ENCODE results near the gene ARHGAP18. TPM values are rescaled to one million over a fixed set of nuclear protein-coding genes. Genes with fewer than 3 reads are reported as not detected.
"Not testable (repeated sequence)": the region's sequence is repeated elsewhere in the genome, so short reads cannot be mapped to it uniquely, and the experiment has no call there.

The ARHGAP18 gene
- total RNA-seq, 2 donors from 2014 or later = 14.3 to 17.7 TPM

- Mint-ChIP-seq H3K27ac (no peak overlapping the region), H3K4me1 (peaks cover 4% of the 10 kb centered on the region), H3K4me3 (no peak overlapping the region), H3K36me3 (ENCODE audit: low read depth) (peaks cover 34% of the 10 kb centered on the region), H3K27me3 (ENCODE audit: insufficient read depth) (no peaks in the 10 kb centered on the region), H3K9me3 (peaks cover 20% of the 10 kb centered on the region)
- Histone ChIP-seq H3K27me3 (ENCODE audit: control insufficient read depth, insufficient read depth, low read length, poor library complexity, severe bottlenecking) (no peaks in the 10 kb centered on the region), H3K4me1 (ENCODE audit: control insufficient read depth, insufficient read depth, low read length) (no peaks in the 10 kb centered on the region), H3K27ac (ENCODE audit: low read depth, low read length) (no peak overlapping the region), H3K9me3 (ENCODE audit: control insufficient read depth, low read length) (peaks cover 4% of the 10 kb centered on the region), H3K9ac (ENCODE audit: extremely low read depth, low read length, poor library complexity, severe bottlenecking) (no peak overlapping the region), H3K36me3 (ENCODE audit: control insufficient read depth, insufficient read depth, low read length) (no peaks in the 10 kb centered on the region), H3K4me3 (ENCODE audit: low read length) (no peak overlapping the region)
- no peak for DNase-seq
- 89% methylated on average over 4 of the region's 4 CpGs; no CpG with 5 or more reads in 1 of the 2 experiments for WGBS, 2 experiments (ENCODE audit: insufficient coverage in 1 of 2, insufficient read length in 1 of 2)
- TF ChIP-seq CTCF (conservative IDR thresholded peaks at IDR 0.05) = no peak
Observed at GRCh38 chr6:129576456-129576855, 133.5 kb downstream of the ARHGAP18 start.

- no peaks in the 10 kb centered on the region for H3K27me3 Mint-ChIP-seq (ENCODE audit: insufficient read depth)
- peak; percentile 90 for TF ChIP-seq CTCF (conservative IDR thresholded peaks at IDR 0.05)
- H3K4me3 Mint-ChIP-seq = no peak overlapping the region
- H3K36me3 Mint-ChIP-seq (ENCODE audit: low read depth) = peaks cover 42% of the 10 kb centered on the region
- H3K9me3 Mint-ChIP-seq = peaks cover 29% of the 10 kb centered on the region
- H3K27ac Mint-ChIP-seq = no peak overlapping the region
- Histone ChIP-seq H3K27me3 (ENCODE audit: control insufficient read depth, insufficient read depth, low read length, poor library complexity, severe bottlenecking) (no peaks in the 10 kb centered on the region), H3K27ac (ENCODE audit: low read depth, low read length) (no peak overlapping the region), H3K9me3 (ENCODE audit: control insufficient read depth, low read length) (peaks cover 11% of the 10 kb centered on the region), H3K4me3 (ENCODE audit: low read length) (no peak overlapping the region), H3K9ac (ENCODE audit: extremely low read depth, low read length, poor library complexity, severe bottlenecking) (no peak overlapping the region), H3K4me1 (ENCODE audit: control insufficient read depth, insufficient read depth, low read length) (no peaks in the 10 kb centered on the region), H3K36me3 (ENCODE audit: control insufficient read depth, insufficient read depth, low read length) (no peaks in the 10 kb centered on the region)
- 26 to 51% methylated on average over 5 to 10 of the region's 10 CpGs for WGBS, 2 experiments (ENCODE audit: insufficient coverage in 1 of 2, insufficient read length in 1 of 2)
- H3K4me1 Mint-ChIP-seq = peaks cover 4% of the 10 kb centered on the region
- no peak for DNase-seq
Observed at GRCh38 chr6:129575378-129576118, 134.4 kb downstream of the ARHGAP18 start.

- not testable (repeated sequence) for H3K4me1 ChIP-seq (ENCODE audit: control insufficient read depth, insufficient read depth, low read length); H3K4me3 ChIP-seq (ENCODE audit: low read length); H3K27ac ChIP-seq (ENCODE audit: low read depth, low read length); H3K27me3 ChIP-seq (ENCODE audit: control insufficient read depth, insufficient read depth, low read length, poor library complexity, severe bottlenecking); H3K9ac ChIP-seq (ENCODE audit: extremely low read depth, low read length, poor library complexity, severe bottlenecking); H3K27me3 Mint-ChIP-seq (ENCODE audit: insufficient read depth); DNase-seq; H3K36me3 ChIP-seq (ENCODE audit: control insufficient read depth, insufficient read depth, low read length); H3K4me3 Mint-ChIP-seq; H3K4me1 Mint-ChIP-seq; H3K27ac Mint-ChIP-seq
- H3K9me3 ChIP-seq (ENCODE audit: control insufficient read depth, low read length) = peaks cover 15% of the 10 kb centered on the region
- WGBS, 2 experiments (ENCODE audit: insufficient coverage in 1 of 2, insufficient read length in 1 of 2) = 99 to 100% methylated on average over 2 to 5 of the region's 5 CpGs
- H3K9me3 Mint-ChIP-seq = peaks cover 38% of the 10 kb centered on the region
- H3K36me3 Mint-ChIP-seq (ENCODE audit: low read depth) = peaks cover 48% of the 10 kb centered on the region
Observed at GRCh38 chr6:129574605-129575004, 135.4 kb downstream of the ARHGAP18 start.

DNA sequence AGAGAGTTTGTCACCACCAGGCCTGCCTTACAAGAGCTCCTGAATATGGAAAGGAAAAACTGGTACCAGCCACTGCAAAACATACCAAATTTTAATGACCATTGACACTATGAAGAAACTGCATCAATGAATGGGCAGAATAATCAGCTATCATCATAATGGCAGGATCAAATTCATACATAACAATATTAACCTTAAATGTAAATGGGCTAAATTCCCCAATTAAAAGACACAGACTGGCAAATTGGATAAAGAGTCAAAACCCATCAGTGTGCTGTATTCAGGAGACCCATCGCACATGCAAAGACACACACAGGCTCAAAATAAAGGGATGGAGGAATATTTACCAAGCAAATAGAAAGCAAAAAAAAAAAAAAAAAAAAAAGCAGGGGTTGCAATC lies 139.0 kb downstream of the ARHGAP18 start:
- H3K27me3 Mint-ChIP-seq (ENCODE audit: insufficient read depth); H3K27ac Mint-ChIP-seq; H3K9ac ChIP-seq (ENCODE audit: extremely low read depth, low read length, poor library complexity, severe bottlenecking); DNase-seq; H3K4me3 ChIP-seq (ENCODE audit: low read length); H3K4me3 Mint-ChIP-seq; H3K4me1 ChIP-seq (ENCODE audit: control insufficient read depth, insufficient read depth, low read length); H3K27ac ChIP-seq (ENCODE audit: low read depth, low read length); H3K27me3 ChIP-seq (ENCODE audit: control insufficient read depth, insufficient read depth, low read length, poor library complexity, severe bottlenecking); H3K36me3 ChIP-seq (ENCODE audit: control insufficient read depth, insufficient read depth, low read length): not testable (repeated sequence)
- H3K9me3 Mint-ChIP-seq = peaks cover 39% of the 10 kb centered on the region
- 100% methylated on average over 1 of the region's 1 CpG; no CpG with 5 or more reads in 1 of the 2 experiments for WGBS, 2 experiments (ENCODE audit: insufficient coverage in 1 of 2, insufficient read length in 1 of 2)
- H3K9me3 ChIP-seq (ENCODE audit: control insufficient read depth, low read length) = peaks cover 15% of the 10 kb centered on the region
- peaks cover 47% of the 10 kb centered on the region for H3K36me3 Mint-ChIP-seq (ENCODE audit: low read depth)
- H3K4me1 Mint-ChIP-seq = peaks cover 11% of the 10 kb centered on the region

Data from endodermal cell (in vitro differentiated cells).